Fibroblast of skin of left quadriceps (primary cell): ENCODE results near the gene TYW5.
"Not testable (repeated sequence)": the region's sequence is repeated elsewhere in the genome, so short reads cannot be mapped to it uniquely, and the experiment has no call there.

ENCODE experiments used
- DNase-seq, 2 experiments: peaks; one replicate each; pipeline ENCODE4 v3.0.0-alpha.2; 2013; ENCODE audit warnings: low read depth in 2 of 2

TYW5 gene

GRCh38 chr2:199914372-199914958, 40.8 kb downstream of the TYW5 start:
- DNase-seq, result no peak

- not testable (repeated sequence) for DNase-seq
These were observed 42.7 kb downstream of the TYW5 start for GRCh38 chr2:199912553-199913114.

DNA sequence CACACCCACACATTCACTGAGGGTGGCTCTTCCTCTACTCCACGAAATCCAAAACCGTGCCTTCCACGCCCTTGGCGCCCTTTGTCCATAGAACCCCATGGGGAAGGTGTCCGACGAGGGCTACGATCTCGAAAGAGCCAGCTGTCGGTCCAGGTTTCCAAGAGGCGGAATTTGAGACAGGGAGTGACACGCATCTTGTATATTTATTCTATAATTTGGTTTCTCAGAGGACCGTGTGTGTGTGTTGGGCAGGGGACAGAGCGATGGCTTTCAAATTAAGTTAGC, 43.5 kb downstream of the TYW5 start:
- DNase-seq, result no peak

GRCh38 chr2:199911052-199911876, 44.0 kb downstream of the TYW5 start, which contains the start of gene C2orf69:
C2orf69 (plus strand) TSS chr2:199911293; CDS start chr2:199911439, 146 bp downstream.
- DNase-seq, result peak; percentile 90 to 93

DNA sequence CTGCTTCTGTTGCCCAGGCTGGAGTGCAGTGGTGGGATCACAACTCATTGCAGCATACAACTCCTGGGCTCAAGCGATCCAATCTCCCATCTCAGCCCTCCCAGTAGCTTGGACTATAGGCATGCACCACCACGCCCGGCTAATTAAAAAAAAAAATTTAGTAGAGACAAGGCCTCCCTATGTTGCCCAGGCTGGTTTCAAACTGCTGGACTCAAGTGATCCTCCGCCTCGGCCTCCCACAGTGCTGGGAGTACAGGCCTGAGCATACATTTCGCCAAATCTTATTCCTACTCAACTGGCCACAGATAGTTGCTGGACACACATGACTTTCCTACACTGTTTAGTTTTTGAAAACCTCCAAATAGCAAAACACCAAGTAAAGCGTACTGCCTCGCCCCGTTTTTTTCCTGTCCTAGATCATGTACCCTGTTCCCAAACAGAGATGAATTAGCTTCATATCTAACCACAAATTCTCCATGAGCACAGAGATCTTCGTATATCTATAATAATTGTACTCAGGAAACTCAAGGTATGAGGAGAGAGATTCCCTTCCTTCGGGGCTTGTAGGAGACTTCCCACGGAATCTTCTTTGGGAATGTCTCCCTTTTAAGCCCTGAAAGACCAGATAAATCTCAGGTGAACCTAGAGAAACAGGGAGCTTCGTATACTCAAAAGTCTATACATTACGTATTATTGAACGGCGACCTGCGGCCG, 44.8 kb downstream of the TYW5 start:
- DNase-seq, result no peak

GRCh38 chr2:199907008-199907714, 48.1 kb downstream of the TYW5 start:
- no peak for DNase-seq

GRCh38 chr2:199903111-199903510, 52.2 kb downstream of the TYW5 start:
- no peak for DNase-seq

DNA sequence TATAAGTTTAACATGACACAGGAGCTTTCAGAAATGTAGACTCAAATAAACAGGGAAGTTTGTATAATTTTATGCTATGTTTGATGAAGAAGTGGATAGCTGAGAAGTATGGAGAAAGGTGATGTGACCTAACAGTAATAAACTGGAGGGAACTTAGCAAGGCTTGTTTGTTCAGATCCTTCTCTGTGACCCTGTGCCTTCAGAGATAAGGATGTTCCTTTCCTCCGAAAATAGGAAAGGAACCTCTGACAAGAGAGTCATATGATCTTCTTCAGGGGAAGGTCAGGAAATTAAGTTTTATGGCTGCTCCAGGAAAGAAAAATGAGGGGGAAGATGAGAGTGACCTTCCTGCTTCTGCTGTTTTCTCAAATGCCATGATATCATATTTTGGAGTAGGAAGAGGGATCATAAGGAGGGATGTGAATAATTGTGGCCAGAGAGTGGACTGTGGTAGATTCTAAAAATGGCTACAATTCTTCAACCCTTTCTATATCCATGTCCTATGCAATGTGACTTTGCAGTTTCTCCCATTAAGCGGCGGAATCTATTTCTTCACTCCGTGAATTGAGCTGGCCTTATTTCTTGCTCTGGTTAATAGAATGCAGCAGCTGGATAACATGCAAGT, 52.7 kb downstream of the TYW5 start:
- DNase-seq, result no peak

DNA sequence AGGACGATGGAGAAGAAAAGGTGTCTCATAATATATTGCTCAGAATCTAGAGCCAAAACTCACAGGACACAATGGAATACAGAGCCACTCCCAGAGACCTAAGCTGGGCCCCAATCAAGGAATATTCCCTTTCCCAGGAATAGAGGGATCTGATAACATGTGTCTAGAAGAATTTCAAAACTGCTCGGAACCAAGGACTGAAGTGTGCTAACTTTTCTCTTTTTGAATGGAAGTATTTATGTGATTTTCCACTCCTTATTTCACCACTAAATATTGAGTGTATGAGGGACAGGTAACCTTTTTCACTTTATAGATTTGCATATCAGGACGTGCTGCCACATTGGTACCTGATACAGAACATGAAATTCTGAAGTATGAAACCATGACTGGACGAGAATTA, 53.3 kb downstream of the TYW5 start:
- no peak for DNase-seq

GRCh38 chr2:199896617-199897016, 58.7 kb downstream of the TYW5 start:
- DNase-seq, result no peak

DNA sequence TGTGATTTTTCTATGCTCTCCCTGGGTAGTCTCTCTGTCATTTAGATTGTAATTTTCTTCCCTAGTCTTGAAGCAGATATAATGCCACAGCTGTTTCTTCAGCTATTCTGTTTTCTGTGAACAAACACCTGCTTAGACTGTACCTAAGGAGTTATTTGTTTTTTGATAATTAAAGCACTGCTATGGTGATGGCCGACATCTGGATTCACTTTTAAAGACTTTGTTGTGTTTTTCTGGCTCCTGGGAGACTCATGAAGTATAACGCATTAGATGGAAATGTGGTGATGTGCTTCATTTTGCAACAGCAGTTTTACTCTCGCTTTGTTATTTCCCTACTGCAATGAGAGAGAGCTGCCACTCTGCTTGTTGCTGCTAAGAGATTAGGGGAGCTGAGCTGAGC, 59.9 kb downstream of the TYW5 start:
- DNase-seq, result no peak

DNA sequence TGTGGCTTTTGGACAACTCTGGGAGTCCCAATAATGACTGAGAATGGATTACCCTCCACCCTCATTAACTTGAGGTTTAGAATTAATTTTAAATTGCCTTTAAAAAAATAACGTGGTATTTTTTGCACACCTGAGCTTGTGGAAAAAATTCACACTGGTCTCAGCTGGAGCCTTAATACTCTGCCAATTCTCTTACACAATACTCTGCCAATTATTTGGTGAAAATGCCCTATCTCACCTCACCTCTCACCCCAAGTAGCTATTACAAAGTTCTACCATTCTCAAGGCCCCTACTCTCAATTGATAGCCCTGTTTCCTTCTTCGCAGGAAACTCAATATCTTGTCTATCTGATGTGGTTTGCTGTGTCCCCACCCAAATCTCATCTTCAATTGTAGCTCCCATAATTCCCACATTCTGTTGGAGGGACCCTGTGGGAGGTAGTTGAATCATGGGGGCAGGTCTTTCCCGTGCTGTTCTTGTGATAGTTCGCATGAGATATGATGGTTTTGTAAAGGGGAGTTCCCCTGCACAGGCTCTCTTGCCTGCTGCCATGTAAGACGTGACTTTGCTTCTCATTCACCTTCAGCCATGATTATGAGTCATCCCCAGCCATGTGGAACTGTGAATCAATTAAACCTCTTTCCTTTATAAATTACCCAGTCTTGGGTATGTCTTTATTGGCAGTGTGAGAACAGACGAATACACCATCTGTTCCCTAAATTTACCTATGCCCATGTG, 71.6 kb downstream of the TYW5 start:
- no peak for DNase-seq

DNA sequence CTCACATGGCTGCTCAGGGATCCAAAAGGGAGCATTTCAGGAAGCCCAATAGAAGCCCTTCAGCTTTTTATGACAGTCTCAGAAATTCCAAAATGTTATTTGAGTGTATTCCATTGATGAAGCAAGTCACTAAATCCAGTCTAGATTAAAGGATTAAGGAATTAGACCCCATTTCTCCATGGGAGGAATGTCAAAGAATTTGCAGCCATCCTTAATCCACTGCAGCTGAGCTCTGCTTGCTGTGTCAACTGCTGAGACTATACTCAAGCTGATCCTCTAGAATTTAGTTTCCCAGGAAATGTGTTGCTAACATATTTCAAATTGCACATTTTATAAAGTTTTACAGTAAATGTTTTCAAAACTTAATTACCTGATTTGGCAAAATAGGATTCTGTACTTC, 72.6 kb downstream of the TYW5 start:
- no peak for DNase-seq
